HEK293 (cell line): ENCODE measurements around the gene MTMR10.

ENCODE experiments used
- CTCF ChIA-PET: fragments of 350-600 bp; formaldehyde crosslinking; extraction: SDS; loops from one replicate; lab custom pipeline; 2021; ENCODE audit warnings: antibody characterized with exemption; lab: Yijun Ruan, JAX
- POLR2A ChIA-PET: fragments of 300-600 bp; formaldehyde crosslinking; extraction: SDS; loops from one replicate; lab custom pipeline; 2020; ENCODE audit warnings: antibody characterized with exemption, inconsistent platforms; lab: Yijun Ruan, JAX
- H3K27ac ChIP-seq: fragments of 200-500 bp; sonication (Bioruptor generic); 2 replicates; pipeline ENCODE4 v1.5.1; 2014; ENCODE audit warnings: low read depth, low read length, control low read depth, inconsistent platforms; ENCODE audit errors: extremely low read depth
- H3K36me3 ChIP-seq, 2 experiments: fragments of 200-500 bp in 1 of 2; sonication (Bioruptor generic) in 1 of 2; 1 replicate in 1 of 2; 2 replicates in 1 of 2; pipeline ENCODE4 v1.5.1; 2014 to 2017; ENCODE audit warnings: inconsistent platforms in 2 of 2, low read length in 2 of 2; ENCODE audit not compliant: control insufficient read depth in 2 of 2, insufficient read depth in 1 of 2
- H3K4me1 ChIP-seq: fragments of 200-500 bp; sonication (Bioruptor generic); 2 replicates; pipeline ENCODE4 v1.5.1; 2014; ENCODE audit warnings: mild to moderate bottlenecking, low read length, inconsistent platforms; ENCODE audit not compliant: control insufficient read depth, insufficient read depth
- H3K4me3 ChIP-seq: 2 replicates; pipeline ENCODE4 v1.5.1; 2011; ENCODE audit warnings: low read depth, mild to moderate bottlenecking, control low read depth, low read length, moderate library complexity
- H3K9me3 ChIP-seq: fragments of 200-500 bp; sonication (Bioruptor generic); 2 replicates; pipeline ENCODE4 v1.5.1; 2014; ENCODE audit warnings: low read depth, low read length, inconsistent platforms; ENCODE audit not compliant: control insufficient read depth, insufficient read depth
- BCL11A ChIP-seq: fragments of 450-650 bp; formaldehyde crosslinking; IDR thresholded peaks from 2 replicates; pipeline ENCODE4 v1.5.1; 2016; ENCODE audit warnings: low read depth, missing biosample characterization, missing genetic modification characterization
- HOXA7 ChIP-seq: sonication (generic); formaldehyde crosslinking; IDR thresholded peaks from 2 replicates; pipeline ENCODE4 v1.8.1; 2022; ENCODE audit warnings: missing genetic modification reagents, borderline replicate concordance
- HOXC10 ChIP-seq: sonication (generic); formaldehyde crosslinking; IDR thresholded peaks from 2 replicates; pipeline ENCODE4 v1.8.1; 2023; ENCODE audit warnings: mild to moderate bottlenecking, missing genetic modification reagents
- KLF7 ChIP-seq: fragments of 450-650 bp; formaldehyde crosslinking; IDR thresholded peaks from 2 replicates; pipeline ENCODE4 v1.5.1; 2016; ENCODE audit warnings: missing biosample characterization, missing genetic modification characterization, borderline replicate concordance
- PRDM10 ChIP-seq: fragments of 450-650 bp; formaldehyde crosslinking; IDR thresholded peaks from 2 replicates; pipeline ENCODE4 v1.5.1; 2016; ENCODE audit warnings: missing biosample characterization, missing genetic modification characterization
- REST ChIP-seq: fragments of 450-650 bp; formaldehyde crosslinking; IDR thresholded peaks from 2 replicates; pipeline ENCODE4 v1.5.1; 2016; ENCODE audit warnings: missing biosample characterization, missing genetic modification characterization
- SP2 ChIP-seq: fragments of 450-650 bp; formaldehyde crosslinking; IDR thresholded peaks from 2 replicates; pipeline ENCODE4 v1.5.1; 2016; ENCODE audit warnings: missing biosample characterization, missing genetic modification characterization
- SP3 ChIP-seq: fragments of 450-650 bp; formaldehyde crosslinking; IDR thresholded peaks from 2 replicates; pipeline ENCODE4 v1.5.1; 2016; ENCODE audit warnings: missing biosample characterization, missing genetic modification characterization
- ZBTB11 ChIP-seq: fragments of 450-650 bp; formaldehyde crosslinking; conservative IDR thresholded peaks from 2 replicates; pipeline ENCODE4 v1.5.1; 2016; ENCODE audit warnings: low read depth, missing biosample characterization, missing genetic modification characterization
- ZFP41 ChIP-seq: fragments of 450-650 bp; formaldehyde crosslinking; IDR thresholded peaks from 2 replicates; pipeline ENCODE4 v1.5.1; 2016; ENCODE audit warnings: missing biosample characterization, missing genetic modification characterization, borderline replicate concordance
- ZFP69B ChIP-seq: fragments of 450-650 bp; formaldehyde crosslinking; IDR thresholded peaks from 2 replicates; pipeline ENCODE4 v1.5.1; 2016; ENCODE audit warnings: missing biosample characterization, missing genetic modification characterization
- ZNF202 ChIP-seq: fragments of 450-650 bp; formaldehyde crosslinking; IDR thresholded peaks from 2 replicates; pipeline ENCODE4 v1.5.1; 2016; ENCODE audit warnings: missing biosample characterization, missing genetic modification characterization, borderline replicate concordance
- ZNF292 ChIP-seq: fragments of 450-650 bp; formaldehyde crosslinking; IDR thresholded peaks from 2 replicates; pipeline ENCODE4 v1.5.1; 2016; ENCODE audit warnings: low read depth, missing biosample characterization, missing genetic modification characterization, borderline replicate concordance
- ZNF341 ChIP-seq: fragments of 450-650 bp; formaldehyde crosslinking; IDR thresholded peaks from 2 replicates; pipeline ENCODE4; 2016; ENCODE audit warnings: low read depth, missing biosample characterization, missing genetic modification characterization
- ZNF571 ChIP-seq: fragments of 450-650 bp; formaldehyde crosslinking; IDR thresholded peaks from 2 replicates; pipeline ENCODE4 v1.5.0; 2017; ENCODE audit warnings: missing biosample characterization, missing genetic modification characterization
- ZNF585B ChIP-seq: fragments of 450-650 bp; formaldehyde crosslinking; IDR thresholded peaks from 2 replicates; pipeline ENCODE4 v1.5.1; 2016; ENCODE audit warnings: missing biosample characterization, missing genetic modification characterization
- ZNF701 ChIP-seq: fragments of 450-650 bp; formaldehyde crosslinking; IDR thresholded peaks from 2 replicates; pipeline ENCODE4 v1.5.1; 2016; ENCODE audit warnings: missing biosample characterization, missing genetic modification characterization
- ZSCAN23 ChIP-seq: fragments of 450-650 bp; formaldehyde crosslinking; IDR thresholded peaks from 2 replicates; pipeline ENCODE4 v1.5.1; 2016; ENCODE audit warnings: missing biosample characterization, missing genetic modification characterization

The MTMR10 gene

GRCh38 chr15:30928076-30928475 is 63.4 kb downstream of the MTMR10 start:
- CTCF ChIA-PET = no interaction called here
- Histone ChIP-seq H3K27ac (no peak overlapping the region), H3K36me3 (peaks cover 4 to 78% of the 10 kb centered on the region in 2 experiments; a peak in 2 of 3 replicates)
- TF ChIP-seq SP2 (tag by site-specific recombination) (no peak), ZNF202 (tag by site-specific recombination) (no peak), ZFP41 (tag by site-specific recombination) (no peak), REST (no peak), HOXA7 (no peak), ZNF571 (tag by site-specific recombination) (no peak), PRDM10 (no peak), KLF7 (no peak), SP3 (tag by site-specific recombination) (no peak), ZBTB11 (tag by site-specific recombination) (no peak), ZNF701 (tag by site-specific recombination) (no peak), ZNF341 (tag by site-specific recombination) (no peak), BCL11A (tag by site-specific recombination) (no peak), ZFP69B (tag by site-specific recombination) (no peak), ZNF292 (no peak), ZSCAN23 (tag by site-specific recombination) (no peak), ZNF585B (tag by site-specific recombination) (no peak), HOXC10 (CRISPR knock-in tag) (no peak)
- TF ChIP-seq, all 188 proteins: peak for 0
- no peaks in the 10 kb centered on the region for H3K4me1 ChIP-seq
- H3K9me3 ChIP-seq = no peaks in the 10 kb centered on the region
- no peak overlapping the region for H3K4me3 ChIP-seq
- POLR2A ChIA-PET = no interaction called here
